ACC112 (cell line): Measurements from ENCODE around the gene PRR23E.

Experiments
- H2AFZ ChIP-seq: fragments of 200-600 bp; sonication (generic); one replicate; pipeline ENCODE4 v1.6.0; 2017; ENCODE audit warnings: antibody characterized with exemption, low read length; ENCODE audit not compliant: unreplicated experiment
- H3K27ac ChIP-seq: fragments of 200-600 bp; sonication (generic); 2 replicates; pipeline ENCODE4 v1.5.1; 2014; ENCODE audit warnings: low read depth, mild to moderate bottlenecking, antibody characterized with exemption, low read length, moderate library complexity
- H3K27me3 ChIP-seq: fragments of 200-600 bp; sonication (generic); 2 replicates; pipeline ENCODE4 v1.6.1; 2014; ENCODE audit warnings: mild to moderate bottlenecking, antibody characterized with exemption, low read length, moderate library complexity, mixed read lengths; ENCODE audit not compliant: insufficient read depth
- H3K36me3 ChIP-seq: fragments of 200-600 bp; sonication (generic); 2 replicates; pipeline ENCODE4 v1.6.1; 2016; ENCODE audit warnings: mild to moderate bottlenecking, antibody characterized with exemption, low read length, moderate library complexity, mixed read lengths; ENCODE audit not compliant: insufficient read depth
- H3K4me1 ChIP-seq: fragments of 200-600 bp; sonication (generic); one replicate; pipeline ENCODE4 v1.6.1; 2016; ENCODE audit warnings: low read length, mixed read lengths; ENCODE audit not compliant: insufficient read depth, unreplicated experiment, control insufficient read depth
- H3K4me3 ChIP-seq: fragments of 200-600 bp; sonication (generic); 2 replicates; pipeline ENCODE4 v1.5.1; 2014; ENCODE audit warnings: mild to moderate bottlenecking, low read depth, low read length
- H3K79me2 ChIP-seq: fragments of 200-600 bp; sonication (generic); one replicate; pipeline ENCODE4 v1.6.0; 2016; ENCODE audit warnings: low read length; ENCODE audit not compliant: control insufficient read depth, unreplicated experiment, insufficient read depth

Gene PRR23E

DNA sequence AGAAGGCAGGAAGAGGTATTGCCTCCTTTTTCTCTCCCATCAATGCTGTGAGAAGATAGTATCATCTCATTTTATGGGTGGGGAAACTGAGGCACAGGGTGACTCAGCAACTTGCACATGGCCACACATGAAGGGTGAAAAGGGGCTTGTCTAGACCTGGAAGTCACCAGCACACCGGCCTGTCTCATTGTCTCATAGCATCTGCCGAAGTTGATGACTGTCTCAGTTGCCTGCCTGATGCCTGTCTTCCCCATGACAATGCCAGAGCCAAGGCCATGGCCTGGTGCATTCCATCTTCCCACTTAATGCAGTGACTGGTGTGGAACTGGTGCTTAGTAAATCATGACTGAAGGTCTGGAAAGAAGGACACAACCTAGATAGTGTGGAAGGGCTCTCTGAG is 27.9 kb upstream of the PRR23E start:
- Histone ChIP-seq H2AFZ (no peak overlapping the region), H3K36me3 (no peaks in the 10 kb centered on the region), H3K79me2 (no peaks in the 10 kb centered on the region), H3K4me1 (no peaks in the 10 kb centered on the region), H3K27ac (no peak overlapping the region), H3K27me3 (peaks cover 57% of the 10 kb centered on the region), H3K4me3 (no peak overlapping the region)

DNA sequence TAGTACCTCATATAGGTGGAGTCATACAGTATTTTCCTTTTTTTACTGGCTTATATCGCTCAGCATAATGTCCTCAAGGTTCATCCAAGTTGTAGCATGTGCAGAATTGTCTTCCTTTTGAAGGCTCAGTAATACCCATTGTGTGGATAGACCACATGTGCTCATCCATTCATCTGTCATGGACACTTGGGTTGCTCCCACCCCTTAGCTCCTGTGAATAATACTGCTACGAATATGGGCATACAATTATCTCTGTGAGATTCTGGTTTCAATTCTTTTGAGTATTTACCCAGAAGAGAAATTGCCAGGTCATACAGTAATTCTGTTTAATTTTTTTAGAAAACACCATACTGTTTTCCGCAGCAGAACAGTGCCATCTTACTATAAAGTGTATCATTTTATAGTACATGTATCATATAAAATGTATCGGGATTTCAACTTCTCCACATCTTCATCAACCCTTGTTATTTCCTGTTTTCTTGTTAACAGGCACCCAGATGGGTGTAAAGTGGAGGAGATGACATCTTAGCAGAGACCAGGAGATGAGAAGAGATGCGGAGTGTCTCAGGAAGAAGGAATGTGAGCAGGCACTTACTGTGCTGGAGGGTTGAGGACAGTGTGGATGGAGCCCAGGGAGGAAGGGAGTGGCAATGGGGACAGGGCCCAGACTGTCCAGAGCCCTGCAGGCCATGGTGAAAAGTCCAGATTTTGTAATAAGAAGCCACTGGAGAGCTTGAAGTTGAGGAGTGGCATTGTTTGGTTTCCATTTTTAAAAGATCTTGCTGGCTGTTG is 27.0 kb upstream of the PRR23E start:
- Histone ChIP-seq H3K27me3 (peaks cover 59% of the 10 kb centered on the region), H3K4me1 (no peaks in the 10 kb centered on the region), H3K4me3 (no peak overlapping the region), H3K27ac (no peak overlapping the region), H3K36me3 (no peaks in the 10 kb centered on the region), H2AFZ (no peak overlapping the region), H3K79me2 (no peaks in the 10 kb centered on the region)

GRCh38 chr3:127166501-127167065 is 26.3 kb upstream of the PRR23E start:
- Histone ChIP-seq H3K4me1 (no peaks in the 10 kb centered on the region), H3K27ac (no peak overlapping the region), H3K27me3 (peaks cover 57% of the 10 kb centered on the region), H3K4me3 (no peak overlapping the region), H2AFZ (no peak overlapping the region), H3K36me3 (no peaks in the 10 kb centered on the region), H3K79me2 (no peaks in the 10 kb centered on the region)

- Histone ChIP-seq H3K27ac (no peak overlapping the region), H3K4me1 (no peaks in the 10 kb centered on the region), H3K79me2 (no peaks in the 10 kb centered on the region), H2AFZ (no peak overlapping the region), H3K4me3 (no peak overlapping the region), H3K27me3 (peaks cover 55% of the 10 kb centered on the region), H3K36me3 (no peaks in the 10 kb centered on the region)
These were observed 25.5 kb upstream of the PRR23E start for GRCh38 chr3:127167315-127168043.

DNA sequence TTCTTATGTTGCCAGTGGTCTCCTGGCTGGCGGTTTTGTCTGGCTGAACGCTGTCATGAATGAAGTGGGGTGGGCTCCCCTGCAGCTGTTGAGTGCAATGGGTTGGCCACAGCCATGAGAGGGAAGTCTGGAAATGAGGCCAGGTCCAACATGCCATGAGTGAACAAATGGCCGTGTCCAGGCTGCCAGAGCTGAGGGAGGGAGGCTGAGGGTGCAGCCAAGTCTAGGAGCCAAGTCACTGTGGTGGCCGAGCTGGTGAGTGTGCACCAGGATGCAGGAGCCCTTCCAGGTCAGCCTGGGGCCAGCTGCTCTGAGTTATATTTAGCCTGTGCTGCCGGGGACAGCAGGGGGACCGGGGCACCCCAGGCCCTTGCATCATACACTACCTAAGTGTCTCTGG is 24.7 kb upstream of the PRR23E start:
- Histone ChIP-seq H3K27ac (no peak overlapping the region), H3K4me1 (peaks cover 7% of the 10 kb centered on the region), H3K79me2 (no peaks in the 10 kb centered on the region), H3K27me3 (peaks cover 52% of the 10 kb centered on the region), H2AFZ (no peak overlapping the region), H3K36me3 (no peaks in the 10 kb centered on the region), H3K4me3 (no peak overlapping the region)

DNA sequence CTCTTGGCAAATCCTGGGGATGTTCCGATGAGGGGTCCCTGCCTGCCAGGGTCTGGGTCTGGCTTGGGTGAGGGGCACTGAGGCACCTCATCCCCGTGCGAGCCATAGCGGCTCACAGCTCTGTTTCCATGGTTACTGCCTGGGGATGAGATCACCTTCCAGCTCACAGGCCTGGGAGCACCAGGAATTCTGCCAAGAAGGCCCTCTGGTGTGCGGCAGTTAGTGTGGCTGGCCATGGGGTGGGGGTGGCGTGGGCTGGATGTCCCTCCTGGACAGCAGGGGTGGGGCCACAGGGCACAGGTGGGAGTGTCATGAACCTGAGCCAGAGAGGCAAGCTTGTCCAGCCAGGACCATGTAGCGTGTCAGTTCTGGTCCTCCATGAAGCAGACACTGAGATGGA is 22.1 kb upstream of the PRR23E start:
- H3K27ac ChIP-seq: no peak overlapping the region
- no peak overlapping the region for H3K4me3 ChIP-seq
- H3K36me3 ChIP-seq: no peaks in the 10 kb centered on the region
- peaks cover 9% of the 10 kb centered on the region for H3K4me1 ChIP-seq
- H2AFZ ChIP-seq: no peak overlapping the region
- H3K79me2 ChIP-seq: no peaks in the 10 kb centered on the region
- peaks cover 48% of the 10 kb centered on the region for H3K27me3 ChIP-seq

DNA sequence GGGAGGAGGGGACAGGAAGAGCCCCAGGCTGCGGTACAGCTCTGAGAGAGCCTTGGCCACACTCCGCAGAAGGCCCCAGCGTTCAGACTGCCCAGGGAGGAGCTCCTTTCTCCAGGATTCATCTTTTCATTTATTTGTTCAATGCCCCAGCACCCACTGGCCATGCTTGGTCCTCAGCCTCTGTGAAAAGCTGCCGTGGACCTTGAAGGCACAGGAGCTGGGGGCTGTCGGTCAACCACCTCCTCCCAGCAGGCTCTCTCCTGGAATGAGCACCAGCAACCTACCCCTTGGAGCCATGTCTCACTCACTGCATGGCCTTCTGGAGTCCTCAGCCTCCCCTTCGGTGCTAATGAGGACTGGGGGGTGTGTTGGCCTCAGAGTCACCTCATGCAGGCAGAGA is 21.6 kb upstream of the PRR23E start:
- Histone ChIP-seq H3K4me3 (no peak overlapping the region), H3K79me2 (no peaks in the 10 kb centered on the region), H2AFZ (no peak overlapping the region), H3K27me3 (peaks cover 44% of the 10 kb centered on the region), H3K36me3 (no peaks in the 10 kb centered on the region), H3K27ac (no peak overlapping the region), H3K4me1 (peaks cover 9% of the 10 kb centered on the region)

DNA sequence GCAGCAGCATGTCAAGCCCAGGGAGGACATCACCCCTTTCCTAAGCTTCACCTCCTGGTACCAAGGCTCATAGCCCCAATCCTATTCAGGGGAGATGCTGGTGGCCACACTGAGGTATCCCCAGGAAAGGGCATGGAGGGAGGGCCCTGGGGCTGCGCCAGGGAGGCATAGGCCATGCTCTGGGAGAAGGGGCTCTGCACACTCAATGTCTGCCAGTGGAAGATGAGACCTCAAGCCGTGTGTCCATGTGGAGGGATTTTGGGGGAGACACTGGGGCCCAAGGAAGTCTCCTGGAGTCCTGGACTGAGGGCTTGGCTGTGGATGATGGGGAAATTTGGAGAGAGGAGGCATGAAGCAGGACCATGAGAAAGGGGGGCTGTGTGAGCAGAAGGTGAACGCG is 21.2 kb upstream of the PRR23E start:
- Histone ChIP-seq H3K79me2 (no peaks in the 10 kb centered on the region), H3K4me1 (peaks cover 9% of the 10 kb centered on the region), H3K27ac (no peak overlapping the region), H3K36me3 (no peaks in the 10 kb centered on the region), H2AFZ (no peak overlapping the region), H3K27me3 (peaks cover 40% of the 10 kb centered on the region), H3K4me3 (no peak overlapping the region)

DNA sequence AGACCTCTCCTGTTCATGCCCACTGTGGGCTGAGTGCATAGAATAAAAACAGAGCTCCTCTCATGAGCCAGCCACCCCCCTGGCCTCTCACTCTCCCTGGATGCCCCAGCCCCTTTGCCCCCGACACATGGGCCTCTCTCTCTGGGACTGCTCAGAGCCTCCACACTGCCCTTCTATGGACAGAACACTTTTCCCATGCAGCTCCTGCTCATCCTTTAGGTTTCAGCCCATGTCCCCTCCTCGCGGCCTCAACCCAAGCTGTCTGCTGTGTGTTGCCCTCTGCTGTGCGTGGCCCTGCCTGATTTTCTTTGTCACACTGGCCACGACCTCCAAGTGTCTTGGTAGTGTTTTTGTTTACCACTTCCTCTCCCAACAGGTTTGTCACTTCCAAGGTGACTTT is 20.7 kb upstream of the PRR23E start:
- peaks cover 35% of the 10 kb centered on the region for H3K27me3 ChIP-seq
- no peak overlapping the region for H3K4me3 ChIP-seq
- H3K36me3 ChIP-seq: no peaks in the 10 kb centered on the region
- no peak overlapping the region for H3K27ac ChIP-seq
- H3K79me2 ChIP-seq: no peaks in the 10 kb centered on the region
- H2AFZ ChIP-seq: no peak overlapping the region
- H3K4me1 ChIP-seq: peaks cover 9% of the 10 kb centered on the region

DNA sequence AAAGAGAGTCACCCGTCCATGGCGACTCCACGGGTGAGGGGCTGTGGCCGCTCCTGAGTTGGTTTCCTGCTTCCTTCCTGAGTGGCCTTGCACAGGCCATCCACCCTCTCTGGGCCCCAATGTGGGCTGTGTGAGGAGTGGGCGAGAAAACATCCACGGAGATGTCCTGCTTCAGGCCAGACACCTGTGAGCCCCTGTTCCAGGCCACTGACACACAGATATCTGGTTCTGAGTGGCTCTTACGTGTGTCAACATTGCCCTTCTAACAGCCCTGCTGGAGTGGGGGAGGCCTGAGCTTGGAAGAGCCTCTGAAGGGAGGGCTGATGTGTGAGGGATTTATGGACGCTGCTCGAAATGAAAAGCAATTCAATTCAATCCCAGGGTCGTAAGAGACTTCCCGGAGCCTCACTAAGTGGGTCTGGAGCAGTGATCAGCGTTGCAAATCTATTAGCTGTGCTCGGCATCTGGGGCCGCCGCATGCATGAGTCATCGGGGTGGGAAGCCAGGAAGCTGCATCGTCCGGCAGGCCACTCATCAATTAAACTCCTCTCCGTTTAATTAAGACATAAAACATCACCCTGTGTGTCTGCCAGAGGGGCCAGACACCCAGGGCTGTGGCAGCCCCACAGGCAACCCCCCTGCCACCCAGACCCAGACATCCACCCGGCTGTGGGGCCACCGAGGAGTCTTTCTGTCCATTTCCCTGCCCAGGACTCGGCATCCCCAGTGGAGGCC is 20.0 kb upstream of the PRR23E start:
- Histone ChIP-seq H3K27me3 (peaks cover 28% of the 10 kb centered on the region), H3K79me2 (no peaks in the 10 kb centered on the region), H3K4me1 (peaks cover 9% of the 10 kb centered on the region), H3K27ac (no peak overlapping the region), H2AFZ (no peak overlapping the region), H3K4me3 (peak overlapping the region; percentile 47; the same call in 1 of the 2 replicates), H3K36me3 (no peaks in the 10 kb centered on the region)
